Activated CD4-positive, alpha-beta T cell treated with anti-CD3 and anti-CD28 coated beads, Interleukin-2, amount 10 ng/mL, durations not matched to agents 7 days and 5 days (primary cell): ENCODE measurements around the gene CGB1. TPM values are rescaled to one million over a fixed set of nuclear protein-coding genes. Genes with fewer than 3 reads are reported as not detected.

Source experiments
- CTCF ChIA-PET: fragments of 350-600 bp; sonication (Branson Sonifier 250); formaldehyde crosslinking; loops from one replicate; lab custom pipeline; 2021; ENCODE audit warnings: antibody characterized with exemption; lab: Charles Lee
- POLR2A ChIA-PET: fragments of 350-600 bp; sonication (Branson Sonifier 250); formaldehyde crosslinking; loops from one replicate; lab custom pipeline; 2021; ENCODE audit warnings: antibody characterized with exemption; lab: Charles Lee
- DNase-seq: peaks from one replicate; pipeline ENCODE4 v3.0.0-alpha.2; 2020
- H3K27ac Mint-ChIP-seq: one replicate; pipeline ENCODE4 v1.8.0; 2021; ENCODE audit warnings: mild to moderate bottlenecking, moderate library complexity, mixed read lengths
- H3K27me3 Mint-ChIP-seq: one replicate; pipeline ENCODE4 v1.8.0; 2021; ENCODE audit warnings: mixed read lengths
- H3K36me3 Mint-ChIP-seq: one replicate; pipeline ENCODE4 v1.8.0; 2021; ENCODE audit warnings: low read depth, mixed read lengths
- H3K4me1 Mint-ChIP-seq: one replicate; pipeline ENCODE4 v1.8.0; 2021; ENCODE audit warnings: mixed read lengths
- H3K4me3 Mint-ChIP-seq: one replicate; pipeline ENCODE4 v1.8.0; 2021; ENCODE audit warnings: mild to moderate bottlenecking, moderate library complexity, mixed read lengths
- H3K9me3 Mint-ChIP-seq: one replicate; pipeline ENCODE4 v1.8.0; 2021; ENCODE audit warnings: mixed read lengths
- total RNA-seq, 2 experiments: library from RNA; stranded (reverse); gene quantifications; one replicate each; pipeline ENCODE4 v1.2.3, GENCODE V29; 2021

Gene CGB1
- total RNA-seq, 2 experiments from 2014 or later: not detected

DNA sequence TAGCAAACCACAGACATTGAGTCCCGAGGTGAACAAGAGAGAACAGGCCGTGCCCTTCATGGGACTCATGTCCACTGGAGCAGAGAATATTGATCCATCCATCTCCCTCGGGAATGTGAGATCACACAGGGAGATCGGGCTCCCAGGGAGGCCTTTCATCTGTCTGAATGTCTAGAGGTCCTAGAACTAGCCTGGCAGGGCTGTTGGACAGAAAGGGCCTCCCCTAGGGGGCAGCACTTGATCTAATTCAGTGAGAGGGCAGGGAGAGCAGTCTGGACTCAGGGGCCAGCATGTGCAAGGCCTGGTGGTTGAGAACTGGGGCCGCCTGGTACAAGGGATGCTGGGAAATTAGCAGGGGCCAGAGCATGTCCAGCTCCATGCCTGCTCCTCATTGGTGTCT is 38.7 kb downstream of the CGB1 start:
- peaks cover 31% of the 10 kb centered on the region for H3K4me1 Mint-ChIP-seq
- no peaks in the 10 kb centered on the region for H3K9me3 Mint-ChIP-seq
- ChIA-PET CTCF (interaction anchor here (0.6 to 1.9 kb wide), 8 partner anchors 8 to 100 kb away, joined by 3 to 8 read pairs (median 3); no protein-coding TSS in a partner anchor), POLR2A (no interaction called here)
- H3K4me3 Mint-ChIP-seq: no peak overlapping the region
- peak; percentile 74 for DNase-seq
- H3K36me3 Mint-ChIP-seq: peaks cover 8% of the 10 kb centered on the region
- no peaks in the 10 kb centered on the region for H3K27me3 Mint-ChIP-seq
- H3K27ac Mint-ChIP-seq: no peak overlapping the region

DNA sequence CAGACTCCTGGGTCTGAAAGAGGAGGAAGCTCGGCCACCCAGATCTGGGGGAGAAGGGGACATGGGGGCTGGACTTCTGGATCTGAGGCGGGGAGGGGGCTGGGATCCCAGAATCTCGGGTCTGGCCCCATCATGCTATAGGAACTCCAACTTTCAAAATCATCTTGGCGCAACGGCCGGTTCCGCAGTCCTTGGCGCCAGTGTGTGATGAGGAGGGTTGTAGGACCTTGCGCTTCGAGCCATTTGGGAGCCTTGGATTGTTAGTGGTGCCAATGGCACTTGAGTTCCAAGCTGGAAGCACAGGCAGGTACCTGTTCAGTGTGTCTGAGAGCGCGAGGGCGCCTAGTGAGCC is 42.7 kb downstream of the CGB1 start:
- ChIA-PET CTCF (interaction anchor here (0.7 to 3.3 kb wide), 33 partner anchors 8 to 340 kb away, joined by 3 to 89 read pairs (median 4); partner anchors contain the start of genes BAX, CGB8, DHDH and PPP1R15A), POLR2A (interaction anchor here (0.7 to 1.1 kb wide), 2 partner anchors 27 to 122 kb away, joined by 3 to 4 read pairs; partner anchors contain the start of gene PPP1R15A)
- Mint-ChIP-seq H3K27ac (peak overlapping the region; percentile 97), H3K36me3 (peaks cover 8% of the 10 kb centered on the region), H3K27me3 (no peaks in the 10 kb centered on the region), H3K9me3 (no peaks in the 10 kb centered on the region), H3K4me3 (peak overlapping the region; percentile 92), H3K4me1 (peaks cover 41% of the 10 kb centered on the region)
- no peak for DNase-seq

DNA sequence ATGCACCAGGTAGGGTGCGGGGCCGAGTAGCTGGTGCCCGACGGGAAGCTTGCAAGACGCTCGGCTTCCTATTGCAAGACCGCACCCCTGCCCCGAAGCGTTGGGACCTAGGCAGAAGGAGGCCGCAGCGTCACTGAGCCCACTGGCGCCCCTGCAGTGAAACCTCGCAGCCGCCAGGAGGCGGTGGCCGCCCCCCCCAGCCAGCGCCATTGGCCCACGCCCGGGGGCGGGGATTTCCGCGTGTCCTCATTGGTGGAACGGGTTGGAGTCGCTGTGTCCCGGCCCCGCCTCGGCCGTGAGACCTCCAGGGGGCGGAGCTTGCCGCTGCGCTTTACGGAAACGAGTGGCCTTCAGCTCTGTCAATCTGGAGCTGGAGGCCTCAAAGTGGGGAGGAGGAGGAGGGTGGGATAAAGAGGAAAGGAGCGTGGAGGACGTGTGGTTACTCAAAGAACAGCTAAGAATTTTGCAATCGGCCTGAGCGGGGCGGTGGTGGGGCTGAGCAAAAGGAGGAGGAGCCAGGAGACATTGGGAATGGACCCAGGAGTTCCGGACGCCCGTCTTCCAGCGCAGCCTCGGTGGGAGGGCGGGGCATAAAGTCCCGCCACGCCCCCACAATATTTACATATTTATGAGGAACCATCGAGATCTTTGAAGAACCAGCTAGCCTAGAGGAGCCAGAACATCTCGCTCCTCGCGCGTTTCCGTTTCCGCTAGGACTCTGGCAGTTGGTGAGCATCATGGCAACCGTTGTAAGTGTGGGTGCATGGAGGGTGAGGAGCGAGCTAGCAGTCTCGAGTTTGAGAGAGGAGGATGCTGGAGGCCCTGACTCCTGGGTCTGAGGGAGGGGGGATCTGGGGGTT is 43.3 kb downstream of the CGB1 start, which contains the start of the genes GYS1 and RUVBL2:
GYS1 (minus strand) TSS at position 135 of the 860 bp plus-strand sequence. CDS start 197 bp downstream, outside the sequence.
RUVBL2 (plus strand) TSS at position 713 of the 860 bp plus-strand sequence; CDS start at position 738, 25 bp downstream.
- H3K27ac Mint-ChIP-seq: peak within 1 kb of the TSS; percentile 97
- H3K9me3 Mint-ChIP-seq: no peaks in the 10 kb centered on the region
- no peaks in the 10 kb centered on the region for H3K27me3 Mint-ChIP-seq
- peaks cover 41% of the 10 kb centered on the region for H3K4me1 Mint-ChIP-seq
- H3K4me3 Mint-ChIP-seq: peak within 1 kb of the TSS; percentile 92
- CTCF ChIA-PET: interaction anchor here (0.6 to 3.3 kb wide), 57 partner anchors 8 to 877 kb away, joined by 3 to 89 read pairs (median 4); partner anchors contain the start of genes BAX, CGB2, CGB8 and DHDH
- H3K36me3 Mint-ChIP-seq: peaks cover 14% of the 10 kb centered on the region
- DNase-seq: peak; percentile 99
- POLR2A ChIA-PET: interaction anchor here (0.5 to 1.1 kb wide), 4 partner anchors 26 to 382 kb away, joined by 3 to 7 read pairs (median 4); partner anchors contain the start of gene PPP1R15A

DNA sequence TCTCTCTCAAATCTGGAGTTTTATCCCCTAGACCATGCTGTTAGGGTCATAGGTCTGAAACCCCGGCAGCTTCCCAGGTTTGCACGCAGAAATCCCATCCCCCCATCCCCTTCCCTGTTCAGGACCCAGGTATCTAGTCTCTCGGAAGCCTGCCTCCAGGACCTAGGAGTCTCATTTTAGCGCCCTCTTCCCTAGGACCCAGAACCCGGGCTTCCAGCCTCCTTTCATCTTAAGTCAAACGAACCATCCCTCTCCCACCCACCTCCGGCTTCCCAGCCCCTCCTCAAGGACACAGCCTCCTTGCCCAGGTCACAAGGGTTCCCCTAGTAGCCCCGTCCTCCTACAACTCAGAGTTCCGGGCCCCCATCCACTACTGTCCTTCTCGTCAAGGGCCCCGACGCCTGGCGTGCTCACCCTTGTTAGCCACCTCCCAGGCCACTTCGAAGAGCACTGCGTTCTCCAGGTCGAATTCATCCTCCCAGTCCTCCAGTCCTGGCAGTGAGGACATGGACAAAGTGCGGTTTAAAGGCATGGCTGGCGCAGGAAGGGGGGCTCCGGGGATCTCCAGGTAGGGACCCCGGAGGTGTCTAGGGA is 44.0 kb downstream of the CGB1 start:
- POLR2A ChIA-PET: interaction anchor here (0.6 kb wide), 1 partner anchor 45 kb away, joined by 3 read pairs; no protein-coding TSS in a partner anchor
- peaks cover 36% of the 10 kb centered on the region for H3K4me1 Mint-ChIP-seq
- peak overlapping the region; percentile 92 for H3K4me3 Mint-ChIP-seq
- H3K27me3 Mint-ChIP-seq: no peaks in the 10 kb centered on the region
- peak overlapping the region; percentile 97 for H3K27ac Mint-ChIP-seq
- H3K9me3 Mint-ChIP-seq: no peaks in the 10 kb centered on the region
- CTCF ChIA-PET: interaction anchor here (0.6 to 3.3 kb wide), 30 partner anchors 12 to 517 kb away, joined by 3 to 89 read pairs (median 4); partner anchors contain the start of genes CGB2, DHDH, HRC and LIN7B
- DNase-seq: peak; percentile 33
- H3K36me3 Mint-ChIP-seq: peaks cover 19% of the 10 kb centered on the region

DNA sequence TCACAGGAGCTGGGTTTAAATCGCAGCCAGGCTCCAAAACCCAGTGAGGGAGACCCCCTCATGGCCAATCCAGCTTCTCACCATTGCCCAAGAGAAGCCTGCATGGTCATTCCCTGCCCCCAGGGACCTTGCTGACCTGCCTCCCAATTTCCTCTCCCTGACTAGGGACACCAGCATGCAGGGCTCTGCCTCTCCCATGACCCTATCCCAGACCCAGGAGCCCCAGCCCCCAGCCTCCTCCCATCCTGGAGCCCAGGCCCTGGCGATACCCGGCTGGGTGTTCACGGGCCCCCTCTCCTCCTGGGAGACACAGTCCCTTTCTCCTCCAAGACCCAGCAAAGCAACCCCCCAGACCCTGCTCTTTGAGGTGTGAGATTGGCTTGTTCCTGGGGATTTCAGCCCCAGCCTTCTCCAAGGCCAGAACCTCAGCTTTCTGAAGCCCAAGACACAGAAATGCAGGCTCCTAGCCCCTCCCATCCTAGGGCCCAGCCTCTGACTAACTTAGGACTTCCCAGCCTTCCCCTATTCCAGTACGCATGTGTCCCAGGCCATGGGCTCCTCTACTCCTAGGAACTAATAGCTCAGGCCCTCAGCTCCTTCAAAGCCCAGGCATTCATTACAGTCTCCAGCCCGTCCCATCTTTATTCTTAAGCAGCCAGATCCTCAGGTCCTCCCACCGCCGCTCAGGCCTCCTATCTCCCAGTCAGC is 44.7 kb downstream of the CGB1 start:
- Mint-ChIP-seq H3K27me3 (no peaks in the 10 kb centered on the region), H3K4me1 (peaks cover 34% of the 10 kb centered on the region), H3K27ac (peak overlapping the region; percentile 97), H3K36me3 (peaks cover 21% of the 10 kb centered on the region), H3K9me3 (no peaks in the 10 kb centered on the region), H3K4me3 (peak overlapping the region; percentile 92)
- POLR2A ChIA-PET: no interaction called here
- no peak for DNase-seq
- CTCF ChIA-PET: interaction anchor here (1.8 to 3.3 kb wide), 6 partner anchors 8 to 120 kb away, joined by 4 to 89 read pairs (median 14); partner anchors contain the start of gene PPP1R15A

DNA sequence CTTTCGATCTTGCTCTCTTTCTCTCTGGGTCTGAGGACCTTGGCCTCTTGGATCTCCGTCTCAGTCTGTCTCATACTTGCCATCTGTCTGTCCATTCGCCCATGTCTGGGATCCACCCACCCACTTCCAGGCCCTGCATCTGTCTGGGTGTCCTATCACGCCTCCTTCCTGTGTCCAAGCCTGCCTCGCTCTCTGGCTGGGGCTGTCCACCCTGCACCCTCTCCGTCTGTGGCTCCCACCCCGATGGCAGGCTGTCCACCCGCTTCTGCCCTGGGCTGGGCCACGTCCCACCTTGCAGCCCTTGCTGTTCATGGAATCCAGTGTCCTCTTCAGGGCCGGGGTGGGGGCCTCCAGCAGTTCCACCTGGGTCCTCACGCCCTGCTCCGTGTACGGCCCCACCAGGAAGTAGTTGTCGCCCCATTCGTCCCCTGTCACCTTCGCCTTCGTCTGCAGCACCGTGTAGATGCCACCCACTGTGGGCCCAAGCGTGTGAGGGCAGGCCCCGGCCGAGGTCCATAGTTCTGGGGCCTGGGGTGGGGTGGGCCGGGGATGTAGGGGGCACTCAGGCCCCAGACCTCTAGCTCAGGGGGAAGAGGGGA is 45.6 kb downstream of the CGB1 start:
- Mint-ChIP-seq H3K4me1 (peaks cover 33% of the 10 kb centered on the region), H3K9me3 (no peaks in the 10 kb centered on the region), H3K27me3 (no peaks in the 10 kb centered on the region), H3K36me3 (peaks cover 24% of the 10 kb centered on the region), H3K4me3 (peak overlapping the region; percentile 59), H3K27ac (no peak overlapping the region)
- DNase-seq: no peak
- CTCF ChIA-PET: interaction anchor here (1.9 to 3.3 kb wide), 4 partner anchors 9 to 18 kb away, joined by 7 to 89 read pairs (median 26); no protein-coding TSS in a partner anchor
- POLR2A ChIA-PET: no interaction called here

DNA sequence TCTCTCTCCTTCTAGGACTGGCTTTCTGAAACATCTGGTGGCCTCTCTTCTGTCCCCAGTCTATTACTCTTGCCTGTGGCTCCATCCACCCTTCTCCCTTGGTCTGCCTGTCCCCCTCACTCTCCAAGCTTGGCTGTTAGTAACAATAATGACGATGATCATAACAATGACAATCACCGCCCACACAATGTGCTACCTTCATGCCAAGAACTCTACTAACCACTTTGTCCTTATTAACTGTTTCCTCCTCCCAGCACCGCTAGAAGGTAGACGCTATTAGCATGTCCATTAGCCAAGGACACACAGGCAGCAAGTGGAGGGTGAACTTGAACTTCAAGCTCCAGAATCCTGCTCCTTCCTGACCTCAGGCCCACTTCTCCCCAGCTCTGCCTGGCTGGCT is 46.3 kb downstream of the CGB1 start:
- Mint-ChIP-seq H3K27ac (no peak overlapping the region), H3K4me1 (peaks cover 31% of the 10 kb centered on the region), H3K4me3 (no peak overlapping the region), H3K36me3 (peaks cover 24% of the 10 kb centered on the region), H3K9me3 (no peaks in the 10 kb centered on the region), H3K27me3 (no peaks in the 10 kb centered on the region)
- no peak for DNase-seq
- POLR2A ChIA-PET: no interaction called here
- CTCF ChIA-PET: interaction anchor here (0.6 to 1.9 kb wide), 3 partner anchors 7 to 11 kb away, joined by 3 to 7 read pairs (median 4); no protein-coding TSS in a partner anchor

DNA sequence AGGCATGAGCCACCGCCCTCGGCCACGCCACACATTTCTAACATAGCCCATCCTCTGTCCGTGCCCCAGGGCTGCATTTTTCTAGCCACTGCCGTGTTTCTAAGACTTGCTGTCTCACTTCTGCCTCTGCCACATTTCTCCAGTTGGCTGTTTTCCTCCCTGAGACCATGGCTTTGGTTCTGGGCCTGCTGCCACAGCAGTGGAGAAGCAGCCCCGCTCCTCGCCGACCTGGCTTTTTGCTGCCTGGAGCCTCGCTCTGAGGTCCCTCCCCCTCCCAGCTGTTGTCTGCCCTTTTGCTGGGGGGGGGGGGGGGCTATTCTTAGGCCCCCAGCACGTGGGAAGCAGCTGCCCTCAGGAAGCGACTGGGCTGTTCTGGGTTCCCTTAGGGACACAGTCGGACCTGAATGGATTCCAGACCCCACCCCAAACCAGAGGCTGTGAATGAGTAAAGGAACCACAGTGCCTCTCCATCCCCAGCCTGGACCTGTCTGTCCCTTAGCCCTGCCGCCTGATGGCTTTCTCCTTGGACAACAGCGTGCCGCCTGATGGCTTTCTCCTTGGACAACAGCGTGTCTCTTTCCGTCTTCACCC is 46.9 kb downstream of the CGB1 start:
- Mint-ChIP-seq H3K27ac (no peak overlapping the region), H3K4me1 (peaks cover 25% of the 10 kb centered on the region), H3K9me3 (no peaks in the 10 kb centered on the region), H3K4me3 (no peak overlapping the region), H3K27me3 (no peaks in the 10 kb centered on the region), H3K36me3 (peaks cover 27% of the 10 kb centered on the region)
- POLR2A ChIA-PET: interaction anchor here (0.7 kb wide), 1 partner anchor 156 kb away, joined by 8 read pairs; no protein-coding TSS in a partner anchor
- DNase-seq: no peak
- CTCF ChIA-PET: interaction anchor here (0.6 to 1.9 kb wide), 5 partner anchors 8 to 221 kb away, joined by 3 to 7 read pairs (median 4); no protein-coding TSS in a partner anchor

DNA sequence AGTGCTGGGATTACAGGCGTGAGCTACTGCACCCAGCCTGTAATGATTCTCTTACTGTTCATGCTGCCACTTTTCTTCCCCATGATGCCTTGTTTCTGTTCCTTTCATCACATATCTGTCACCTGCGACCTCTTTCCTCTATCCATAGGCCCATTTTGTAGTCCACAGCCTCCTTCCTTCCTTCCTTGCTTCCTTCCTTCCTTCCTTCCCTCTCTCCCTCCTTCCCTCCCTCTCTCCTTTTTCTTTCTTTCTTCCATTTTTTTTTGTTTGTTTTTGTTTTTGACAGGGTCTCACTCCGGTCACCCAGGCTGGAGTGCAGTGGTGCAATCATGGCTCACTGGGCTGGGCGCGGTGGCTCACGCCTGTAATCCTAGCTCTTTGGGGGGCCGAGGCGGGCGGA is 47.8 kb downstream of the CGB1 start:
- Mint-ChIP-seq H3K27ac (no peak overlapping the region), H3K4me3 (no peak overlapping the region), H3K36me3 (peaks cover 27% of the 10 kb centered on the region), H3K27me3 (no peaks in the 10 kb centered on the region), H3K4me1 (peaks cover 19% of the 10 kb centered on the region), H3K9me3 (no peaks in the 10 kb centered on the region)
- ChIA-PET CTCF (interaction anchor here (0.6 kb wide), 1 partner anchor 178 kb away, joined by 3 read pairs; no protein-coding TSS in a partner anchor), POLR2A (interaction anchor here (0.7 kb wide), 1 partner anchor 155 kb away, joined by 8 read pairs; no protein-coding TSS in a partner anchor)
- DNase-seq: no peak

DNA sequence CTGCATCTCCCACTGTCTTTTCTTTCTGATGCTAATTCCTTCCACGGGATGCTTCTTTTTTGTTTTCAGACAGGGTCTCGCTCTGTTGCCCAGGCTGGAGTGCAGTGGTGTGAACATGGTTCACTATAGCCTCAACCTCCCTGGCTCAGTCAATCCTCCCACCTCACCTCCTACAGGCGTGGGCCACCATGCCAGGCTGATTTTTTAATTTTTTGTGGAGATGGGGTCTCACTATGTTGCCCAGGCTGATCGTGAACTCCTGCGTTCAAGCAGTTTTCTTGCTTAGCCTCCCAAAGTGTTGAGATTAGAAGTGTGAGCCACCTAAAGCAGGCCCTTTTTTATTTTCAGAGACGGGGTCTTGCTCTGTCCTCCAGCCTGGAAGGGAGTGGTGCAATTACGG is 48.4 kb downstream of the CGB1 start:
- ChIA-PET POLR2A (no interaction called here), CTCF (interaction anchor here (0.6 kb wide), 1 partner anchor 9 kb away, joined by 3 read pairs; no protein-coding TSS in a partner anchor)
- no peak overlapping the region for H3K4me3 Mint-ChIP-seq
- H3K9me3 Mint-ChIP-seq: no peaks in the 10 kb centered on the region
- DNase-seq: no peak
- peaks cover 17% of the 10 kb centered on the region for H3K4me1 Mint-ChIP-seq
- H3K36me3 Mint-ChIP-seq: peaks cover 28% of the 10 kb centered on the region
- H3K27ac Mint-ChIP-seq: no peak overlapping the region
- H3K27me3 Mint-ChIP-seq: no peaks in the 10 kb centered on the region

DNA sequence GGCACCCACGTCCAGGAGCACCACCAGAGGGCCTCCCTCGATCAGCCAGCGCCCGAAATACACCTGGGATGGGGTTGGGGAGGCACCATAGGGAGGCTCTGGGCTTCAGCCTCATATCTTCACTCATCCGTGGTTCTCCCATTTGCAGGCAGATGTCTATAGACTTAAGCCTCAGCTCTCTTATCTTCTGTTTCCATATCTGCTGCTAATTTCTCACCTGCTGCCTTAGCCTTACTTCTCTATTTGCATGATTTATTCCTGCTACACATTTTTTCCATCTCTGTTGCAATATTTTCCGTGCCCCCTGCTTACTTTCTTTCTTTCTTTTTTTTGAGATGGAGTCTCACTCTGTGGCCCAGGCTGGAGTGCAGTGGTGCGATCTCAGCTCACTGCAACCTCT is 49.4 kb downstream of the CGB1 start:
- Mint-ChIP-seq H3K36me3 (peaks cover 33% of the 10 kb centered on the region), H3K9me3 (no peaks in the 10 kb centered on the region), H3K4me1 (peaks cover 15% of the 10 kb centered on the region), H3K27me3 (no peaks in the 10 kb centered on the region), H3K4me3 (no peak overlapping the region), H3K27ac (no peak overlapping the region)
- CTCF ChIA-PET: interaction anchor here (0.8 to 1.6 kb wide), 4 partner anchors 9 to 26 kb away, joined by 3 to 6 read pairs (median 4); no protein-coding TSS in a partner anchor
- POLR2A ChIA-PET: no interaction called here
- DNase-seq: no peak
